ENCODE measurements around the gene SYT9.
A peak's percentile ranks its signal among the peaks of the same experiment; 100 is the strongest.
"Not testable (repeated sequence)": the region's sequence is repeated elsewhere in the genome, so short reads cannot be mapped to it uniquely, and the experiment has no call there.

SYT9 gene

DNA sequence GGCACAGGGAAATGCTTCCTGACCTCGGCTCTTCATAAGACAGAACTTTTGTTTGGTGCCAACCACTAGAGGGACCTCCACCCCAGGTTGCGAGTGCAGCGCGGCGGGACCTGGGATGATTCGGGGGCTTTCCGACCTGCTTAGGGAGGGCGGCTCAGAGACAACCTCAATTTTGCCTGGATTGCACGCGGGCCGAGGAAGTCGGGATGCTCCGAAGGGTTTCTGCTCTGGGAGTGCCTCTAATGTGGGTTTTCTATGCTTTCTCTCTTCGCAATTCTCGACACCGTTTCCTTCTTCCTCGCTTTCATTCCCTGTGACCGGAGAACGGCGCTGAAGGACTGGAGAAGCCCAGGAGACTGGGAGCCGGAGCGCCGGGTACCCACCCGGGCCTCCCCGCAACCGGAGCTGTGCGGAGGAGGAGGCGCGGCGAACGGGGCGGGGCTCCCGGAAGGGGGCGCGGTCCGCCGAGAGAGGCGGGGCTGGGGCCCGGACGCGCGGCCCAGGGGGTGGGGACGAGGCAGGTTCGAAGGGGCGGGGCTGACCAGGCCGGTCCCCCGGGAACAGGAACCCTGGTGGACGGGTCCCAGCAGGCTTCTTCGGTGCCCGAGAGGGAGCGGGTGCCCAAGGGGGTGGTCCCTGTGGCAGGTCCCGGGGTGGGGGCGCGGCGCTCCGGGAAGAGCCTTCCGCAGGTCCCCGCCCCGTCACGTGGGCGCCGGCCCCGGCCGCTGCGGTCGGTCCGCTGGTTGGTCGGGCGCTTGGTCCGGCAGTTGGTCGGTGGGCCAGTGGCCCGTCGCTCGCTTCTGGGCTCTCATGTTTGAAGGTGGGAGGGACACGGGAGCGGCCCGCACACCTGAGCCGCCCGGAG is 261.8 kb downstream of the SYT9 start, which contains the start of gene PPFIBP2:
Gene PPFIBP2 (plus strand): TSS at position 766 of the 865 bp plus-strand sequence. CDS start 35,477 bp downstream, outside the sequence.
- no peak for FAIRE-seq
- DNase-seq (ENCODE audit: insufficient read length, low spot score), result peak; percentile 52
- no peak for TF ChIP-seq POLR2A (IDR thresholded peaks at IDR 0.05; ENCODE audit: low read depth, low read length)

GRCh38 chr11:7514099-7514591 is 262.4 kb downstream of the SYT9 start:
- DNase-seq (ENCODE audit: insufficient read length, low spot score) (no peak), FAIRE-seq (no peak)
- TF ChIP-seq POLR2A (IDR thresholded peaks at IDR 0.05; ENCODE audit: low read depth, low read length), result no peak

DNA sequence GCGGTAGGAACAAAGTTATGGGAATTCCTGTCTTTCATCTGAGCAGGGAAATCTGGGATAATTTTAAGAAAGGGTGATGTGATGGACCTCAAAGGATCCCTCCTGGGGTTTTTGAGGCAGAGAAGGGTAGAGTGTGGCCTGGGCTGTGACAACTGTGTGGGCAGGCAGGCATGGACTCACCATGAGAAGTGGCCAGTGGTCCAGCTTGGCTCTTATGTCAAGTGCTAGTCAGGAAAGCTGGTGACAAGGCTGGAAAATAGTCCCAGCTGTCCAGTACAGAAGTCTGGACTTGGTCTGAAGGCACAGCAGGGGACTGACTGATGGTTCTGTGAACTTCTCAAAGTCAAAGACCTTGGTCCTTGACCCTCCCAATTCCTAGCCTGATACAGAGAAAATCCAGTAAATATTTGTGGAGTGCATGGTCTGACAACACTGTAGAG is 263.8 kb downstream of the SYT9 start:
- no peak for TF ChIP-seq POLR2A (IDR thresholded peaks at IDR 0.05; ENCODE audit: low read depth, low read length)
- FAIRE-seq, result no peak
- no peak for DNase-seq (ENCODE audit: insufficient read length, low spot score)

DNA sequence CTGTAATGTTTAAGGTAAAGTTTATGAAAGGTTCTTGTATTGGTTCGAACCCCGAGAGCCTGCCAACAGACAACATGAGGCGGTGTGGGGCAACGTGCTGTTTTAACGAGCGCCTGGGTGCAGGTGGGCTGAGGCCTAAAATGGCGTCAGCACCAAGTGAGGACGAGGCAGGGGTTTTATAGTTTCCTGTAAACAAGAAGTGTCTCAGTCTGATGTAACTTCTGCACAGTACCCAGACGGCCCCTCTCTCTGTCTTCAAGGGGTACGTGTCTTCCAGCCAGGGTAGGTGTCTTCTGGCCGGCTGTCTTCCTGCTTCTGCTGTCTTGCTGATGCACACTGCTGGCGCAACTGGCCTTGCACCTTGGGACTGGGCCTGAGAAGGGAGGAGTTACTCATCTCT is 264.8 kb downstream of the SYT9 start:
- TF ChIP-seq POLR2A (IDR thresholded peaks at IDR 0.05; ENCODE audit: low read depth, low read length), result no peak
- FAIRE-seq (no peak), DNase-seq (ENCODE audit: insufficient read length, low spot score) (no peak)

GRCh38 chr11:7517743-7518142 is 266.0 kb downstream of the SYT9 start:
- FAIRE-seq; DNase-seq (ENCODE audit: insufficient read length, low spot score): not testable (repeated sequence)

Measured in H54 (cell line).